Mesothelial cell of epicardium (in vitro differentiated cells): Measurements from ENCODE around the gene PTPRN2. TPM values are rescaled to one million over a fixed set of nuclear protein-coding genes. Genes with fewer than 3 reads are reported as not detected.
"Not testable (repeated sequence)": the region's sequence is repeated elsewhere in the genome, so short reads cannot be mapped to it uniquely, and the experiment has no call there.

Source experiments
- DNase-seq, 2 experiments: peaks; one replicate each; pipeline ENCODE4 v3.0.0; 2021; ENCODE audit warnings: low spot score in 2 of 2; ENCODE audit not compliant: unreplicated experiment in 2 of 2
- H3K27ac Mint-ChIP-seq: 2 replicates; pipeline ENCODE4 v1.8.0; 2021; ENCODE audit warnings: mixed read lengths
- H3K27me3 Mint-ChIP-seq: 2 replicates; pipeline ENCODE4 v1.8.0; 2021; ENCODE audit warnings: low read depth, mixed read lengths
- H3K36me3 Mint-ChIP-seq: 2 replicates; pipeline ENCODE4 v1.8.0; 2021; ENCODE audit warnings: mixed read lengths
- H3K4me1 Mint-ChIP-seq: 2 replicates; pipeline ENCODE4 v1.8.0; 2021; ENCODE audit warnings: mixed read lengths
- H3K4me3 Mint-ChIP-seq: 2 replicates; pipeline ENCODE4 v1.8.0; 2021; ENCODE audit warnings: mild to moderate bottlenecking, moderate library complexity, mixed read lengths
- H3K9me3 Mint-ChIP-seq: 2 replicates; pipeline ENCODE4 v1.8.0; 2021; ENCODE audit warnings: mixed read lengths
- CTCF ChIP-seq: fragments of 200-600 bp; sonication (generic); IDR thresholded peaks from one replicate; pipeline ENCODE4 v1.5.0; 2021; ENCODE audit warnings: antibody characterized with exemption; ENCODE audit not compliant: unreplicated experiment
- total RNA-seq: library from RNA; stranded (reverse); gene quantifications from 3 replicates; pipeline ENCODE4 v1.2.1, GENCODE V29; 2021

PTPRN2 gene
- total RNA-seq, 1 donor from 2014 or later = 2.2 TPM

GRCh38 chr7:157507987-157508386, 1079.6 kb downstream of the PTPRN2 start:
- peaks cover 40% of the 10 kb centered on the region for H3K27me3 Mint-ChIP-seq
- H3K4me1 Mint-ChIP-seq = no peaks in the 10 kb centered on the region
- DNase-seq = peak in 1 of 2 experiments; percentile 24
- H3K4me3 Mint-ChIP-seq = no peak overlapping the region
- H3K27ac Mint-ChIP-seq = no peak overlapping the region
- no peaks in the 10 kb centered on the region for H3K36me3 Mint-ChIP-seq
- no peak for TF ChIP-seq CTCF
- peaks cover 21% of the 10 kb centered on the region for H3K9me3 Mint-ChIP-seq

- Mint-ChIP-seq H3K4me3 (no peak overlapping the region), H3K36me3 (no peaks in the 10 kb centered on the region), H3K4me1 (no peaks in the 10 kb centered on the region), H3K27ac (no peak overlapping the region), H3K9me3 (peaks cover 21% of the 10 kb centered on the region), H3K27me3 (peaks cover 52% of the 10 kb centered on the region)
- DNase-seq = no peak
- TF ChIP-seq CTCF = no peak
These were observed 1081.4 kb downstream of the PTPRN2 start for GRCh38 chr7:157506268-157506667.

DNA sequence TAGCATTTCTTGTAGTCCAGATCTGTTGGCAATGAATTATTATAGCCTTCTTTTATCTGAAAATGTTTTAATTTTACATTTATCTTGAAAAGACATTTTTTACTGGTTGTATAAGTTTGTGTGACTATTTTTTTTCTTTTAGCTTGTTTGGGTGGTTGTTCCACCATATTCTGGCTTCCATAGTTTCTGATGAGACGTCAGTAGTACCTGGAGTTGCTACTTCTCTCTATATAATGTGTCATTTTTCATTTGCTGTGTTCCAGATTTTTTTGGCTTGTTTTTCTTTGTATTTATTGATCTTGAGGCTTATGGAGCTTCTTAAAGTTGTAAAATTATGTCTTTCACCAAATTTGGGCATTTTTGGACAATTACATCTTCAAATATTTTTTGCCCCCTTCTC, 1082.0 kb downstream of the PTPRN2 start:
- H3K4me3 Mint-ChIP-seq = no peak overlapping the region
- peaks cover 51% of the 10 kb centered on the region for H3K27me3 Mint-ChIP-seq
- no peaks in the 10 kb centered on the region for H3K36me3 Mint-ChIP-seq
- no peak for TF ChIP-seq CTCF
- H3K27ac Mint-ChIP-seq = no peak overlapping the region
- peaks cover 21% of the 10 kb centered on the region for H3K9me3 Mint-ChIP-seq
- no peaks in the 10 kb centered on the region for H3K4me1 Mint-ChIP-seq
- no peak for DNase-seq

DNA sequence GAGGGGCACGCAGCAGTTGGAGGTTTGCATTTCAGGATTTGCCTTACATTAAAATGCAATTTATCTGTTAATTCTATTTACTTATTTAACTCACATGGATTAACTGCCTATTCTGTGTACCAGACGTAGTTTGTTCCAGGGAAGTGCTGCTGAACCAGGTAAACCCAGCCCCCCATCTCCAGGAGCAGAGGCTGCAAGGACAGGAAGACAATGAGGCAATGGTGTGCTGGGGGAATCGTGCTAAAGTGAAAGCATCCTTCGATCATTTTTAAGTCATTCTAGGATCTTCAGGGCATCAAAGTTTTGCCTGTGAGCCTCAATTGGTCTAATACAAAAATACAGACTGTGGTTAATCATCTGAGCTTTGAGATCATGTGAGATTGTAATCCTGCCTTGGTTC, 1084.4 kb downstream of the PTPRN2 start:
- Mint-ChIP-seq H3K27ac (no peak overlapping the region), H3K27me3 (peaks cover 44% of the 10 kb centered on the region), H3K9me3 (peaks cover 21% of the 10 kb centered on the region), H3K36me3 (no peaks in the 10 kb centered on the region), H3K4me3 (no peak overlapping the region), H3K4me1 (no peaks in the 10 kb centered on the region)
- no peak for TF ChIP-seq CTCF
- DNase-seq = peak in 1 of 2 experiments; percentile 5

DNA sequence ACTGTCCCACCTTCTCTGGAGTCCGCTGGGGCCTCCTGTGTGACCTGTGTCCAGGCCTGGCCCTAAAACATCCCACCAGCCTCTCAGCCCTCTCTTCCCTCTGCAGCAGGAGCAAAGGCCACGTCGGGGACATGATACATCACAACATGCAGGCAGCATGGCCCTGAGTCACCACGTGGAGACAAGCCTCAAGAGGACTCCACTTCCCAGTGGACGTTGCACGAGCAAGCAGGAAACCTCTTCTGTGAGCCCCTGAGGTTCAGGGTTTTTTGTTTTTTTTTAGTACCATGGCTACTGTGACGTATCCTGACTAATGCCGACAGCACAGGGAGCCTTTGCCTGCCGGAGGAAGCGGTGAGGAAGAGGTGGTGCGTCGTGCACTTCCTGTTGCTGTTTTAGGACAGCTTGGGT, 1084.9 kb downstream of the PTPRN2 start:
- DNase-seq = peak in 1 of 2 experiments; percentile 33
- TF ChIP-seq CTCF = no peak
- Mint-ChIP-seq H3K36me3 (no peaks in the 10 kb centered on the region), H3K9me3 (peaks cover 21% of the 10 kb centered on the region), H3K4me3 (no peak overlapping the region), H3K4me1 (no peaks in the 10 kb centered on the region), H3K27me3 (peaks cover 40% of the 10 kb centered on the region), H3K27ac (no peak overlapping the region)

DNA sequence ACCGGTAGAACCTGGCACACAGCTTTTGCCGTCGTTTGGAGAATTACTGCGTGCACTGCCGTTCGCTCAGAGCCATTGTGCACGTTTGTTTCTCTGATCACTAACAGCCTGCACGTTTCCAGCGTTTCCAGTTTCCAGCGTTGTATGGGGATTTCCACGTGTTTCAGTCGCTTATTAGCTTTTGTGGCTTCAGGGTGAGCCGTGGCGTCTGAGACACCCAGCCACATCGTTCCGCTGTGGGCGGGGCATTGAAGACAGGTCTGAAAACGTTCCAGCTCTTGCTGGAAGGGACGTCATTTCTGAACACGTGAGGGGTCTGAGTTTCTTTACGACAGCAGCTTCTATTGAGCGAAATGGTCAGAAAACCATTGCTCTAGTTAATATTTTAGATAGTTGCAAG, 1086.0 kb downstream of the PTPRN2 start:
- no peak overlapping the region for H3K27ac Mint-ChIP-seq
- H3K36me3 Mint-ChIP-seq = no peaks in the 10 kb centered on the region
- DNase-seq = peak in 1 of 2 experiments; percentile 17
- no peaks in the 10 kb centered on the region for H3K4me1 Mint-ChIP-seq
- peaks cover 32% of the 10 kb centered on the region for H3K27me3 Mint-ChIP-seq
- H3K4me3 Mint-ChIP-seq = no peak overlapping the region
- no peak for TF ChIP-seq CTCF
- peaks cover 16% of the 10 kb centered on the region for H3K9me3 Mint-ChIP-seq

DNA sequence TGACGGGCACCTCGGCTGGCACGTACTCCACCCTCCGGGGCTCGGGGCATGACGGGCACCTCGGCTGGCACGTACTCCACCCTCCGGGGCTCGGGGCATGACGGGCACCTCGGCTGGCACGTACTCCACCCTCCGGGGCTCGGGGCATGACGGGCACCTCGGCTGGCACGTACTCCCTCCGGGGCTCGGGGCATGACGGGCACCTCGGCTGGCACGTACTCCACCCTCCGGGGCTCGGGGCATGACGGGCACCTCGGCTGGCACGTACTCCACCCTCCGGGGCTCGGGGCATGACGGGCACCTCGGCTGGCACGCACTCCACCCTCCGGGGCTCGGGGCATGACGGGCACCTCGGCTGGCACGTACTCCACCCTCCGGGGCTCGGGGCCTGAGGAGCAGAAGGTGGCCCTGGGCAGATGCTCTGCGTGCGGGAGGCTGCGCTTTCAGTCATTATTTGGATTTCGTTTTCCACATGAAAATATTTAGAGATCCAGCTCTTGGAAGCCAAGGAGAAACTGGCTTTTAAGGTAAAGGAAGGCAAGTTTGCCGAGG, 1086.6 kb downstream of the PTPRN2 start:
- H3K4me3 Mint-ChIP-seq, H3K4me1 Mint-ChIP-seq, H3K36me3 Mint-ChIP-seq, H3K27ac Mint-ChIP-seq: not testable (repeated sequence)
- H3K27me3 Mint-ChIP-seq = peaks cover 31% of the 10 kb centered on the region
- DNase-seq = peak in 1 of 2 experiments; percentile 7
- peaks cover 12% of the 10 kb centered on the region for H3K9me3 Mint-ChIP-seq
